Cardiac fibroblast (primary cell): ENCODE measurements around the gene SALL1.

Experiments
- DNase-seq, 2 donors: peaks; one replicate each; pipeline versions ENCODE4 v3.0.0 to v3.0.0-alpha.2; 2010; ENCODE audit warnings: low read depth in 2 of 2
- H3K4me3 ChIP-seq, 2 donors: replicated peaks in 1 of 2; 1 replicate in 1 of 2; 2 replicates in 1 of 2; pipeline ENCODE4 v1.5.1; 2011; ENCODE audit warnings: low read depth in 2 of 2, low read length in 2 of 2, mild to moderate bottlenecking in 2 of 2, moderate library complexity in 1 of 2
- TF ChIP-seq, protein P1 (sequence below): IDR thresholded peaks from one replicate; pipeline ENCODE4 v1.5.1; 2011; ENCODE audit warnings: low read depth, mild to moderate bottlenecking, low read length, inconsistent platforms

SALL1 gene

DNA sequence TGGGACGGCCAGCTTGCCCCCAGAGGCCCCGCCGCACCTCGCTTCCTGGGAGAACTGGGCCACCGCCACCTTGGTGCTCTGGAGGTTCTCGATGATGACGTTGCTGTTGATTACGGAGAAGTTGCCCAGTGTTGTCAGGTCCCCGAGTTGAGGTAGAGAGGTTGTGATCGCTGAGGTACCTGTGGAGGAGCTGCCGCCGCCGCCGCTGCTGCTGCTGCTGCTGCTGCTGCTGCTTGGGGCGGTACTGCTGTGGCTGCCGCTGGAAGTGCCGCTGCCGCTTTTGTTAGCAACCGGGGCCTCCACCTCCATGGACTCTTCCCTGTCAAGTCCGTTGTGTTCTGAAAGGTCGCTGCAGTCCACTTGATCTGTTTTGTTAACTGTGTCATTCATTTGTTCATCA lies 9.5 kb downstream of the SALL1 start:
- no peak for DNase-seq
- no peak overlapping the region for H3K4me3 ChIP-seq
- TF ChIP-seq, protein P1, sequence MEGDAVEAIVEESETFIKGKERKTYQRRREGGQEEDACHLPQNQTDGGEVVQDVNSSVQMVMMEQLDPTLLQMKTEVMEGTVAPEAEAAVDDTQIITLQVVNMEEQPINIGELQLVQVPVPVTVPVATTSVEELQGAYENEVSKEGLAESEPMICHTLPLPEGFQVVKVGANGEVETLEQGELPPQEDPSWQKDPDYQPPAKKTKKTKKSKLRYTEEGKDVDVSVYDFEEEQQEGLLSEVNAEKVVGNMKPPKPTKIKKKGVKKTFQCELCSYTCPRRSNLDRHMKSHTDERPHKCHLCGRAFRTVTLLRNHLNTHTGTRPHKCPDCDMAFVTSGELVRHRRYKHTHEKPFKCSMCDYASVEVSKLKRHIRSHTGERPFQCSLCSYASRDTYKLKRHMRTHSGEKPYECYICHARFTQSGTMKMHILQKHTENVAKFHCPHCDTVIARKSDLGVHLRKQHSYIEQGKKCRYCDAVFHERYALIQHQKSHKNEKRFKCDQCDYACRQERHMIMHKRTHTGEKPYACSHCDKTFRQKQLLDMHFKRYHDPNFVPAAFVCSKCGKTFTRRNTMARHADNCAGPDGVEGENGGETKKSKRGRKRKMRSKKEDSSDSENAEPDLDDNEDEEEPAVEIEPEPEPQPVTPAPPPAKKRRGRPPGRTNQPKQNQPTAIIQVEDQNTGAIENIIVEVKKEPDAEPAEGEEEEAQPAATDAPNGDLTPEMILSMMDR, result no peak

DNA sequence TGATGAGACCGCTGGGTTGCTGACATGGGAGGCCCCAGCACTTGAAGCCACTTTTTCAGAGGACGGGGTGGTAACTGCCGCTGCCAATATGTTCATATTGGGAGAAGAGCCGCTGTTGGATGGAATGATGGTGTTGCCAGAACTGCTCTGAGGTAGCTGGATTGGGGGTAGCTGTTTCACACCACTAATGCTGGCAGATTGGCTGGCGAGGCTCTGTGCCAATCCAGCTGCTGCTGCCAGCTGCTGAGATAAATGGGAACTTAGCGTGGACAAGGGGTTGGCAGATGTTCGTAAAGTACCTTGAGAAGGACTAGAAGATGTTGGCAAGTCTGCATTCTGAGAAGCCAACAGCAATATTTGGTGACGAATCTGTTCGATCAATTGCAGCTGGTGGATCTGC lies 10.0 kb downstream of the SALL1 start:
- TF ChIP-seq, protein P1, result no peak
- no peak for DNase-seq
- H3K4me3 ChIP-seq, result no peak overlapping the region

DNA sequence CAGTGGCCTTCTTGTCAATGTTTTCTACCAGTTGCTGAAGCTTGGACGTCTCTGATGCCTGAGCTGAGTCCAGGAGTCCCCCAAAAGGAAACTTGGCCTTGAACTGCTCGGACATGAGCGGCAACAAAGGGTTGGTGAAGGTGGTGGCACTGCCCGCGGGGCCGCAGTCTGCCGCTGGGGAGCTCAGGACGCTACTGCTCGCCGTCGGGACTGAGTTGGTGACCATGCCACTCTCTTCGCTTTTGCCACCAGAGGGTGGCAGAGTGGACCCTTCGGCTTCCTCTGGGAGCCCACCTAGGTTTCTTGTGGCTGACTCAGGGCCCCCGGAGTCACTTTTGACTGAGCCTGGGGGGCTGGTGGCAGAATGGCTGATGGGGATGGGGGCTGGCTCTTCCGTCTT lies 11.0 kb downstream of the SALL1 start:
- no peak overlapping the region for H3K4me3 ChIP-seq
- no peak for DNase-seq
- TF ChIP-seq, protein P1, result no peak

DNA sequence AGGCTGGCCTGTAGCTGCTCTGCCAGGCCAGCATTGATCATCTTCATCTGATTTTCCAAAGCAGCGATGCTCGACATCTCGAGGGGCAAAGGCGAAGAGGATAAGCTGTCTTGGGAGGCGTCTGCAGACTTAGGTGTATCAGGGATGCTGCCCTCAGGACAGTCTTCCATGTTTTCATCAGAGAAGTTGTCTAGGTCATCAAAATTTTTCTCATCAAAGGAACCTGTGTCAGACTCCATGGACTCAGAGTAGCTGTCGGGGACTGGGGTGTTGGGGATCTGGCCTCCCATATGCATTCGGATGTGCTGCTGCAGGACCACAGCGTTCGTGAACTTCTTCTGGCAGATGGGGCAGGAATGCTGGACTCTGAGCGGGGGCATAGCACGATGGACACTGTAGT lies 11.5 kb downstream of the SALL1 start:
- TF ChIP-seq, protein P1, result no peak
- no peak overlapping the region for H3K4me3 ChIP-seq
- no peak for DNase-seq

DNA sequence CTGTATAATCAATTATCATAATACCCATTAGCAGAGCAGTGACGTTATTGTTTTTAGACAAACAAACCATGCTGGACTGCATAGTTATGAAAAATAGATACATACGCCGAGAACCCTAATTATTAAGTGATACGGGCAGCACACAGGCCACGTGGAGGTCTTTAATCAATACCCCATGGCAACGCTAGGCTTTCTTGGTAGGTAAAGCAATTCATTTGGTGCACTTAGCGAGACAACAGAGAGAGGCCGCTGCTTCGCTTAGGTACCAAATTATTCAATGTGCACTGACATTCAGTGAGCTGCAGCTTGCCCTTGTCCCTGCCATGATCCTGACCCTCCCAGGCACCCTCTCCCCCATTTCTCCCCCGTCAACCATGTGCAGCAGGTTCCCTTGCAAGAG lies 12.9 kb downstream of the SALL1 start:
- TF ChIP-seq, protein P1, result no peak
- H3K4me3 ChIP-seq, result no peak overlapping the region
- no peak for DNase-seq

DNA sequence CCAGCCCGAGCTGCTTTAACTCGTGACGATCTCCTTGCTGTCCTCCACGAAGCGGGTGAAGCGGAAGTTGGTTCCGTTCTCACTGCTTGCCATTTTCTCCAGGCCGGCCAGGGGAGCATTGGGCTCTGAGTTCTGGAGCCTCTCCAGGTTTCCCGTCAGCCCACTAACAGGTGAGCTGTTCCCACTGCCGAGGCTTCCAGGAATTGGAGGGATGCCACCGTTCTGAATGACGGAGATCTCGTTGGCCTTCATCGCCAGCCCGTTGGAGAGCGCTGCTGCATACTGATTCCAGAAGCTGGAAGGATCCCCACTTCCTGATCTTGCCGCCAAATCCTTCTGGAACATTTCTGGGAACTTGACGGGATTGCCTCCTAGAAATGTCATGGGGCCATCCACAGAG lies 14.0 kb downstream of the SALL1 start:
- no peak for DNase-seq
- no peak overlapping the region for H3K4me3 ChIP-seq
- TF ChIP-seq, protein P1, result no peak

DNA sequence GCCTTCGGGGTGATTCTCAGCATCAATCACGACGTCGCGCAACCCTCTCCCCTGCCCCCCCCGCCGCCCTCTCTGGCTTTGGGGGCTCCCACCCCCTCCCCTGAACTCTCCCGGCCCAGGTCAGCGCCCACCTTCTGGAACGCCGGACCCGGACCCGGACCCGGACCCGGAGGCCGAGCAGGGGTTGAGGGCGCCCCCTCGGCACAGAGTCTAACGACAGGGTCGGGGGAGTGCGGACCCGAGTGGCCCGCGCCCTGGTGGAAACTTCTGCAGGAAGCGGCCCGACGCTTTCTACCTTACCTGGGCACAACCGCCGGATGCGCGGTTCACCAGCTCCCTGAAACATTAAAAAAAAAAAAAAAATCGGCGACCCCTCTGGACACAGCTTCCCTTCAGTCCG lies 16.2 kb downstream of the SALL1 start:
- no peak overlapping the region for H3K4me3 ChIP-seq
- DNase-seq, result no peak
- TF ChIP-seq, protein P1, result no peak
